RWPE2 (cell line): ENCODE results near the gene SLC38A5.

Experiments used
- ATAC-seq: fragments of 200-7000 bp; cut with Tn5 transposase; 3 replicates; pipeline ENCODE4 v1.9.1; 2021; ENCODE audit warnings: low read depth
- DNase-seq: peaks from one replicate; pipeline ENCODE4 v3.0.0-alpha.2; 2020; ENCODE audit warnings: low spot score
- H3K27ac ChIP-seq: fragments of 450-650 bp; 2 replicates; pipeline ENCODE4 v1.5.1; 2017; ENCODE audit warnings: mild to moderate bottlenecking; ENCODE audit not compliant: poor library complexity, severe bottlenecking
- H3K27me3 ChIP-seq: fragments of 250-450 bp; sonication (Bioruptor Pico); 2 replicates; pipeline ENCODE4 v1.5.1; 2021; ENCODE audit warnings: mild to moderate bottlenecking, moderate library complexity; ENCODE audit not compliant: insufficient read depth, poor library complexity, severe bottlenecking
- H3K36me3 ChIP-seq: fragments of 250-450 bp; sonication (Bioruptor Pico); 2 replicates; pipeline ENCODE4 v1.5.1; 2020; ENCODE audit warnings: low read depth, mild to moderate bottlenecking, moderate library complexity
- H3K4me1 ChIP-seq: fragments of 250-450 bp; sonication (Bioruptor Pico); 2 replicates; pipeline ENCODE4 v1.5.1; 2021; ENCODE audit warnings: mild to moderate bottlenecking, moderate library complexity; ENCODE audit not compliant: insufficient read depth, poor library complexity, severe bottlenecking
- H3K4me3 ChIP-seq: fragments of 250-450 bp; sonication (Bioruptor Pico); 2 replicates; pipeline ENCODE4 v1.5.1; 2021; ENCODE audit warnings: mild to moderate bottlenecking, moderate library complexity; ENCODE audit not compliant: severe bottlenecking
- H3K9me3 ChIP-seq: fragments of 250-450 bp; sonication (Bioruptor Pico); 2 replicates; pipeline ENCODE4 v1.5.1; 2021; ENCODE audit warnings: mild to moderate bottlenecking, moderate library complexity; ENCODE audit not compliant: severe bottlenecking
- TF ChIP-seq, protein P1 (sequence below): fragments of 450-650 bp; IDR thresholded peaks from one replicate; pipeline ENCODE4 v1.5.1; 2017; ENCODE audit warnings: mild to moderate bottlenecking, moderate library complexity; ENCODE audit not compliant: poor library complexity, severe bottlenecking

SLC38A5 gene

DNA sequence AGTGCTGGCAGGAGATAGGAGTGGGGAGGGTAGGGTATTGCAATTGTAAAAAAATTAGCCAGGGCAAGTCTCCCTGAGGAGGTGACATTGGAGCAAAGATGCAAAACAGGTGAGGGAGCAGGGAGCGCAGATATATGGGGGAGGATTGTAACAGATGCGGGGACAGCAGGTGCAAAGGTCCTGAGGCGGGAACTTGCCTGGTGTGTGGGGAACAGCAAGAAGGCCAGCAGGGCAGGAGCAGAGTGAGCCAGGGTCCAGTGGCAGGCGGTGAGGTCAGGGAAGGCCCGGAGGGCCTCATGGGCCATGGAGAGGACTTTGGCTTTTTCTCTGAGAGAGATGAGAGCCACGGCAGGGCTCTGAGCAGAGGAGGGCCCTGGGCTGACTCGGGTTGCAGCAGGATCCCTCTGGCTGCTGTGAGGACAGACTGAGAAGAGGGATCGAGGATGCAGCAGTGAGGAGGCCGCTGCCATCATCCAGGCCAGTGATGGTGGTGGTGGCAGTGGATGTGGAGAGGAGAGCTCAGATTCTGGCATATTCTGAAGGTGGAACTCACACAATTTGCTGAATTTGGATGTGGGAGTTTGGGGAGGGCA lies 44.9 kb upstream of the SLC38A5 start:
- DNase-seq, result no peak
- TF ChIP-seq, protein P1, sequence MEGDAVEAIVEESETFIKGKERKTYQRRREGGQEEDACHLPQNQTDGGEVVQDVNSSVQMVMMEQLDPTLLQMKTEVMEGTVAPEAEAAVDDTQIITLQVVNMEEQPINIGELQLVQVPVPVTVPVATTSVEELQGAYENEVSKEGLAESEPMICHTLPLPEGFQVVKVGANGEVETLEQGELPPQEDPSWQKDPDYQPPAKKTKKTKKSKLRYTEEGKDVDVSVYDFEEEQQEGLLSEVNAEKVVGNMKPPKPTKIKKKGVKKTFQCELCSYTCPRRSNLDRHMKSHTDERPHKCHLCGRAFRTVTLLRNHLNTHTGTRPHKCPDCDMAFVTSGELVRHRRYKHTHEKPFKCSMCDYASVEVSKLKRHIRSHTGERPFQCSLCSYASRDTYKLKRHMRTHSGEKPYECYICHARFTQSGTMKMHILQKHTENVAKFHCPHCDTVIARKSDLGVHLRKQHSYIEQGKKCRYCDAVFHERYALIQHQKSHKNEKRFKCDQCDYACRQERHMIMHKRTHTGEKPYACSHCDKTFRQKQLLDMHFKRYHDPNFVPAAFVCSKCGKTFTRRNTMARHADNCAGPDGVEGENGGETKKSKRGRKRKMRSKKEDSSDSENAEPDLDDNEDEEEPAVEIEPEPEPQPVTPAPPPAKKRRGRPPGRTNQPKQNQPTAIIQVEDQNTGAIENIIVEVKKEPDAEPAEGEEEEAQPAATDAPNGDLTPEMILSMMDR, result no peak
- peak overlapping the region; percentile 28 for H3K27ac ChIP-seq
- no peak for ATAC-seq
- no peaks in the 10 kb centered on the region for H3K27me3 ChIP-seq
- H3K4me1 ChIP-seq, result peaks cover 10% of the 10 kb centered on the region
- no peaks in the 10 kb centered on the region for H3K9me3 ChIP-seq
- no peak overlapping the region for H3K4me3 ChIP-seq
- H3K36me3 ChIP-seq, result peaks cover 41% of the 10 kb centered on the region

DNA sequence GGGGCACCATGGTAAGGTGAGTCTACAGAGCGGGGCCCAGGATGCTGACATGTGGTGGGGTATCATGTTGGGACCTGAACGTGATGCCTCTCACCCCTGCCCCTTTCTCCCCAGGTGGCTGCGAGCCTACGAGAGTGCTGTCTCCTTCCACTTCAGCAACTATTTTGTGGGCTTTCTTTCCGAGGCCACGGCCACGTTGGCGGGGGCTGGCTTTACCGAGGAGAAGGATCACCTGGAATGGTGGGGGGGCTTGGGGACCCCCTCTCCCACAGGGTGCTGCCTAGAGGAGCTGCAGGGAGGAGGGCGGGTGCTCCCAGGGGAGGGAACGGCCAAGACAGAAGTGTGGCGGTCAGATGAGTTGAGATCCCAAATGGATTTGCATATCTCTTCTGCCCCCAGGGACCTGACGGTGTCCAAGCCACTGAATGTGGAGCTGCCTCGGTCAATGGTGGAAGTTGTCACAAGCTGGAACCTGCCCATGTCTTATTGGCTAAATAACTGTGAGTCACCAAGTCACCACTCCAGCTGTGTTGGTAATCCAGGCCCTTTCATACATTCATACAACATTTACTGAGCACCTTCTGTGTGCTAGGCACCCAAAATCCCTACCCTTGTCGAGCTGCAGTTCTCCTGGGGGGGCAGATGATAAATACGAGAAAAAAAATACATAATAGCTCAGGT lies 44.2 kb upstream of the SLC38A5 start:
- no peaks in the 10 kb centered on the region for H3K9me3 ChIP-seq
- peaks cover 10% of the 10 kb centered on the region for H3K4me1 ChIP-seq
- TF ChIP-seq, protein P1, result no peak
- H3K27me3 ChIP-seq, result no peaks in the 10 kb centered on the region
- ATAC-seq (no peak), DNase-seq (no peak)
- H3K36me3 ChIP-seq, result peaks cover 41% of the 10 kb centered on the region
- peak overlapping the region; percentile 28 for H3K27ac ChIP-seq
- H3K4me3 ChIP-seq, result no peak overlapping the region

- H3K4me3 ChIP-seq, result no peak overlapping the region
- peak overlapping the region; percentile 28 for H3K27ac ChIP-seq
- TF ChIP-seq, protein P1, result no peak
- peaks cover 41% of the 10 kb centered on the region for H3K36me3 ChIP-seq
- ATAC-seq (no peak), DNase-seq (no peak)
- peaks cover 10% of the 10 kb centered on the region for H3K4me1 ChIP-seq
- no peaks in the 10 kb centered on the region for H3K27me3 ChIP-seq
- H3K9me3 ChIP-seq, result no peaks in the 10 kb centered on the region
Observed at GRCh38 chrX:48513670-48514069, 43.6 kb upstream of the SLC38A5 start.

- no peak for ATAC-seq
Observed at GRCh38 chrX:48512371-48512935, 42.4 kb upstream of the SLC38A5 start.

More at GRCh38 chrX:48512371-48512935, 42.4 kb upstream of the SLC38A5 start:
- TF ChIP-seq, protein P1, result no peak
- Histone ChIP-seq H3K4me1 (peaks cover 10% of the 10 kb centered on the region), H3K9me3 (no peaks in the 10 kb centered on the region), H3K27me3 (no peaks in the 10 kb centered on the region), H3K4me3 (no peak overlapping the region), H3K27ac (peak overlapping the region; percentile 28), H3K36me3 (peaks cover 41% of the 10 kb centered on the region)
- DNase-seq, result no peak
